Stimulated activated CD4-positive, alpha-beta T cell treated with anti-CD3 and anti-CD28 coated beads, Interleukin-12 subunit alpha, Interleukin-12 subunit beta, amount 100 ng/mL, for 24 hours (primary cell): ENCODE results near the gene SFXN4.
"Not testable (repeated sequence)": the region's sequence is repeated elsewhere in the genome, so short reads cannot be mapped to it uniquely, and the experiment has no call there.

Source experiments
- DNase-seq, 2 experiments: peaks; one replicate each; pipeline ENCODE4 v3.0.0-alpha.2; 2020; ENCODE audit warnings: low read depth in 2 of 2

The SFXN4 gene

DNA sequence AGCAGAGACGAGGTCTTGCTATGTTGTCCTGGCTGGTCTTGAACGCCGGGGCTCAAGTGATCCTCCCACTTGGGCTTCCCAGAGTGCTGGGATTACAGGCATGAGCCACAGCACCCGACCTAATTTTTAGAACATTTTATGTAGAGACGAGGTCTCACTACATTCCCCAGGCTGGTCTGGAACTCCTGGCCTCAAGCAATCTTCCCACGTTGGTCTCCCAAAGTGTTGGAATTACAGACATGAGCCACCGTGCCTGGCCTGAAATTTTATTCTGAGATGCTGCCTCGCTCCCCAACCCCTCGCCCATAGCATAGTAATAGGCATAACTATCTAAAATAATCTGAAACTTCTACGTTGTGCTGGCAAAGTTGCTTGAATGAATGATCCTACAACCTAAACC lies 21.9 kb downstream of the SFXN4 start:
- DNase-seq: no peak

DNA sequence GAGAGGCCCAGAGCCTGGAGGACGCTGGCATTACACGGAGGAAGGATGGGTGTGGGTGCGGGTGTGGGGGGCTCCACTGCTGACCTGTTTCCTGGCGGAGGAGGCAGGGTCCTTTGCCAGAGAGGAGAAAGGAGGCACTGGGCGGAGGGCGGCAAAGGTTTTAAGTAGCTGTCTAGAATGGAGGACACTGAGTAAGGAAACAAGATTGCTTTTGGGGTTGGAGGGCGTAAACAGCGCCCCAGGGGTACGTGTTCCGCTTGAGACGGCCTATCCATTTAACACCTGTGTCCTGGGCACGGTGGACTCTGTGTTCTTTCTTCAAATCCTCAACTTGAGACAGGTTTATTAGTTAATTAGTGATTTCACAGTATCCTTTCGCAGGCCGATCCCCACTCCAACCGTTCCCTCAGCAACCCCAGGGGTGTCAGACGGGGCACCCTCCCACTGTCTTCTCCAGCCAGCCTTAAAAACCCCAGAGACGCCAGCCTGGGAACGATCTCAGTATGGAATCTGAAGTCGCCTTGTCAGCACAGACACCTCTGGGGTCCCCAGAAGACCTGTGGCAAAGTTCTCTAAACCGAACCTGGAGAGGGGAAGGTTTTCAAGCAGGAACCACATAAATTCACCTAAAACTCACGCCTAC lies 24.8 kb downstream of the SFXN4 start:
- DNase-seq: no peak

DNA sequence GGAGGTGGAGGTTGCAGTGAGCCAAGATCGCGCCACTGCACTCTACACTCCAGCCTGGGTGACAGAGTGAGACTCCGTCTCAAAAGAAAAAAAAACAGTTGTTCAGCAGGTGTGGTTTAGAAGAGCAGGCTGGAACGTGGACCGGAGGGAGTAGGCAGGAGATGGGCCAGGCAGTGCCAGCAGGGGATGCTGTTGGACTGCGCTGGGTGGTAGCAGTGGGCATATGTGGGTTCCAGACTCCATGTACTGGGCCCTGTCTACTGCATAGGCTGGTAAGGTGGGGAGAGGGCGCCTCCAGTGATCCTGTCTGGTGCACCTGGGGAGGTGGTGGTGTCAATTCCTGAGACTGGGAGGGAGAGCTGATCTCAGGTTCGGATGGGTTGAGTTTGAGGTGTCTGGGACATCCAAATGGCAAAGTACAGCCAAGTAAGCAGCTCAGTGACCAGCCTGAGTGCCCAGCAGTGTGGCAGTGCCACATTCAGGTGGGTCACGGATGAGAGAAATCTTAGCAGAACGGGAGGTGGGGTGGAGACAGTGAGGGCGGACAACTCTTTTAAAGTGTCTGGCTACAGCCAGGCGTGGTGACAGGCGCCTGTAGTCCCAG lies 25.9 kb downstream of the SFXN4 start:
- DNase-seq: peak in 1 of 2 experiments; percentile 19

DNA sequence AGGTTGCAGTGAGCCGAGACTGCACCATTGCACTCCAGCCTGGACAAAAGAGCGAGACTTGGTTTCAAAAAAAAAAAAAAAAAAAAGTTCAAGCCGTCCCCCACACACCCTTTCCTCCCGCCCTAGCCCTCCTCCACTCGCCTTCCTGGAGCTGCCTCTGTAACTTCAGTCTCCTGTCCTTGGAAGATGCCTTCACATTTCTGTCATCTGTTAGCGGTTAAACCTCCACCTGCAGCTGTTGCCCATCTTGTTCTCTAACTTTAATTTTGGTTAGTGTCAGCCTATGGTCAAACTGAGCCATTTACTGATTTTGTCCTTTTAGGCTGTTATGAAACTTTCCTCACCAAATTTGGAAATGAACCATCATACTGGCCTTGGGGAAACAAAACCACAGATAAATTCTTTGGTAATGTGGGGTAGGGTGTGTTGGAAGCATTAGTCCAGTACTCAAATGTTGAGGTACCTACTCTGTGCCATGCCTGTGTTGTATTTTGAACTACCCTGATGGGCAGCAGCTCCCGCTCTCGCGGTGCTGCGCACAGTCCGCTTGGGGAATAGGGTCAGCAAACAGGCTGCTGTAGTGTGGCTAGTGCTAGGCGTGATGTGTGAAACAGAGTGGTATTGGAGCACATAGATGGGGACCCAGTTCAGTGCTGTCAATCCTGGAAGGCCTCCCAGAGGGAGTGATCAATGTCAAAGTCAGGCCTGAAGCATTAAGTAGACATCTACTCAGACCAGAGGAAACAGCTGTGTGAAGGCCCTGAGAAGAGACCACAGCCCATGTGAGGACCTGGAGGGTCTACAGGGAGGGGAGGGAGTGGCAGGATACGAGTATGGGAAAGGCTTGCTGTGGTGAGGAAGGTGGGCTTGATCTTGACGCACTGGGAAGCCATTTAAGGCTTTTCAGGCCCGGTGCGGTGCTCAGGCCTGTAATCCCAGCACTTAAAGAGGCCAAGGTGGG lies 26.9 kb downstream of the SFXN4 start:
- DNase-seq: no peak

DNA sequence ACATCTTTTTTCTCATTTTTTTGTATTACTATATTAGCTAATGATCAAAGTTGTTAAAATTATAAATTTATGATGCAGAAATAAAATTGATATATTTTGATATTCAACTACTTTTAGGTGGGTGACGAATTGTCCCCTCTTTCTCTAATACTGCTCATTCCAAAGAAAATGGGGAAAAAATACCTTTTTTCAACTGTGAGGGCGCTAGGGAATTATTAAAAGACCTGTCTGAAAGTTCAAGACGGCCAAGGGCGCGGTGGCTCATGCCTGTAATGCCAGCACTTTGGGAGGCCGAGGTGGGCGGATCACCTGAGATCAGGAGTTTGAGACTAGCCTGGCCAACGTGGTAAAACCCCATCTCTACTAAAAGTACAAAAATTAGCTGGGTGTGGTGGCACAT lies 27.6 kb downstream of the SFXN4 start:
- DNase-seq: not testable (repeated sequence)

DNA sequence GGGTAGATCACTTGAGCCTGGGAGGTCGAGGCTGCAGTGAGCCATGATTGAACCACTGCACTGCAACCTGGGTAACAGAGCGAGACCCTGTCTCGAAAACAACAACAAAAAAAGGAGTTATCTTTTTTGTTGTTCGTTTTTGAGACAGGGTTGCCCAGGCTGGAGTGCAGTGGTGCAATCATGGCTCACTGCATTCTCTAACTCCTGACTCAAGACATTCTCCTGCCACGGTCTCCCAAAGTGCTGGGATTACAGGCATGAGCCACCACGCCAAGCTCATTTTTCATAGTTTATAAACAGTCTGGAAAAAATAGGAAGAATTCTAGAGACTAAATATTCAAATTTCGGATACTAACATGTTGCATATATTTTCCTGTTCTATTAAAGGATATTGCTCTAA lies 29.4 kb downstream of the SFXN4 start:
- DNase-seq: no peak

DNA sequence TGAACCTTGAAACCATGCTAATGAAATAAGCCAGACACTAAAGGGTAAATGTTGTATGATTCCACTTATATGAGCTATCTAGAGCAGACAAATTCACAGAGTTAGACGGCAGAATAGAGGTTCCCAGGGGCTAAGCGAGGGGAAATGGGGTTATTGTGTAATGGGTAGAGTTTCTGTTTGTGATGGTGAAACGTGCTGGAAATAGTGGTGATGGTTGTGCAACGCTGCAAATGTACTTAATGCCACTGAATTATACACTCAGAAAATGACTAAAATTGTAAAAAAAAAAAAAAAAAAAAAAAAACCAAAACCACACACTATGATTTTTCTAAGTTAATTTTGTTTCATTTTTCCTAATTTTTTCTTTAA lies 30.0 kb downstream of the SFXN4 start:
- DNase-seq: no peak

DNA sequence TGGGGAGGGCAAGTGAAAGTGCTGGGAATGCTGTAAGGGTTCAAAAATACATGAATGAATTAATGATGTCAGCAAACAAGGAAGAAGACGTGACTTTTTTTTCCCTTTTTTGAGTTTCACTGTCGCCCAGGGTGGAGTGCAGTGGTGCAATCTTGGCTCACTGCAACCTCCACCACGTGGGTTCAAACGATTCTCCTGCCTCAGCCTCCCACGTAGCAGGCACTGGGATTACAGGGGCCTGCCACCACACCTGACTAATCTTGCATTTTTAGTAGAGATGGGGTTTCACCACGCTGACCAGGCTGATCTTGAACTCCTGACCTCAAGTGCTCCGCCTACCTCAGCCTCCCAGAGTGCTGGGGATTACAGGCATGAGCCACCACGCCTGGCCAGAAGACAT lies 31.6 kb downstream of the SFXN4 start:
- DNase-seq: peak in 1 of 2 experiments; percentile 26

DNA sequence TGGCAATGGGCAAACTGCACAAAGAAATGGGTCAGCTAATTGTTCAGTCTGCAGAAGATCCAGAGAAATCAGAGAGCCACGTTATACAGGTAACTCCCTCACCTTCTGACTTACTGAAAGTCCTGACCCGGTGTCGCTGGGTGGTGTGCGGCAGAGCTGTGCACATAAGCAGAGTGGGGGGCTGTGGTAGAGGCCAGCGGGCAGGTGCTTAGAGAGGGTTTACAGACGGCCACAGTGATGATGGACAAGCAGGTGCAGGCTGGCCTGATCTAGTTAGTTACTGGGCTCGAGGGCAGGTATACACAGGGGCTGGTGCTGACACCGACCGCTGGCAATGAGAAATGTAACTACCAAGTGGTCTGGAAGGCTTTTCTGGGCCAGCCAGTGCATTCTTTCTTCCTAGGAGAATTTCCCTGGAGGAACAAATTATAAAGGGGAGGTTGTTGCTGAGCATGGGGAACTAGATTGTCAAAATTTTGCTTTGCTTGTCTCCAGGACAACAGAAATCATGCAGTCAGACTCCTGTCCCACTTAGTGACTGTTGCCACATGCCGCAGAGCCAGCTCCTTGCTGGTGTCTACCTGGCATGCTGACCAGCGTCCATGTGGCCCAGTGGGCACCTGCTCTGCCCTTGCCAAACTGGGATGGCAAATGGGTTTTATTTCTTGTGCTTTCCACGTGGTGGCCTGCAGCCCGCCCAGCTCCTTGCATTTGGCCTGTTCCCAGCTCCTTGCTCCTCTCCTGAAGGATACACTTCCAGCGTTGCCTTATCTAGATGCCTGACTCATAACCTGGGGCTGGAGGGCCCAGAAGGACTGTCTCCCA lies 32.8 kb downstream of the SFXN4 start:
- no peak for DNase-seq

DNA sequence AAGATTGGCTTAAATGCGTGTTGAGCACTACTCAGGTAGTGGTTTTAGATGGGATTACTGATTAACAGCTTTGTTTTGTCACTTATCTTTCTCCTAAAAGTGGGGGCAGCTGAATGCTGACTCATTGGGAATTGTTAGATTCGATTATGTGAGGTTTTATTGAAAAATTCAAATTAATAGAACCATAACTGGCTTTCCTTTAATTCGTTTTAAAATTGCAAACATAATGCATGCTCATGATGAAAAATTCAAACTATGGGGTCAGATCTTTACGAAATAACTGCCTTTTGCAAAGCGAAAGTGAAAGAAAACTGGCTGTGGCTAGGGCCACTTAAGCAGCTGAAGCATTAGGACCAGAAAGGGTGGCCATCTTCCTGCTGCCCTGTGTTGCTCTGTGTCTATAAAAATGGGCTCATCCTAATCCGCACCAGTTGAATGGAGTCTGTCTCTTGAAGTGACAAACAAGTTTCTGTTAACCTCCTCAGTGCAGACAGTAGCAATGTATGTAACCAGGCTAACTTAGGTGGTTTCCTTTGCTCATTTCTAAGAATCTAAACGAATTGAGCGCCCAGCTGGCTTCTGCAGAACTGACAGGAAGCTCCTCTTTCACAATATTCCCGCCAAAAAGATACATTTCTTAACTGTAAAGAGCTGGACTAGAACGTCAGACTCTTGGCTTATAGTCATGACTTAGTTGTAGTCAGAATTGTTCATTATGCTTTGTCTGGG lies 33.8 kb downstream of the SFXN4 start:
- DNase-seq: no peak

DNA sequence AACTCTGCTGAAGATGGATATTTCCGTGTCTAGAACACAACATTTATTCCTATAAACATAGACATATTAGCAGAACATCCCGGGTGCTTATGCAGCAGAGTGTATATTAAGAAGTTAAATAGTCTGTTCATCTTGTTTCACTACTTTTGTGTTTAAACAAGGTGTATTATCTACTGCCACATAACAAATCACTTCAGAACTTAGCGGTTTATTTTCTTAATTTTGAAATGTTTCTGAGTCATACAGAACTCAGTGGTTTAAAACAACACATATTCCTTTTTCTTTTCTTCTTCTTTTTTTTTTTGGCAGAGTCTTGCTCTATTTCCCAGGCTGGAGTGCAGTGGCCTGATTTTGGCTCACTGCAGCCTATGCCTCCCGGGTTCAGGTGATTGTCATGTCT lies 35.8 kb downstream of the SFXN4 start:
- no peak for DNase-seq

DNA sequence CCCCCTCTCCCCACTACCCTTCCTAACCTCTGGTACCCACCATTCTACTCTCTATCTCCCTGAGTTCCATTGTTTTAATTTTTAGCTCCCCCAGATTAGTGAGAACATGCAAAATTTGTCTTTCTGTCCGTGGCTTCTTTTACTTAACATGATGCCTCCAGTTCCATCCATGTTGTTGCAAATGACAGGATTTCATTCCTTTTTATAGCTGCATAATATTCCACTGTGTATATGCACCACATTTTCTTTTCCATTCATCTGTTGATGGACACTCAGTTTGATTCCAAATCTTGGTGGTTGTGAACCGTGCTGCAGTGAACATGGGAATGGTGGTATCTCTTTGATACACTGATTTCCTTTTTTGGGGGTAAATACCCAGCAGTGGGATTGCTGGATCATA lies 39.6 kb downstream of the SFXN4 start:
- no peak for DNase-seq

DNA sequence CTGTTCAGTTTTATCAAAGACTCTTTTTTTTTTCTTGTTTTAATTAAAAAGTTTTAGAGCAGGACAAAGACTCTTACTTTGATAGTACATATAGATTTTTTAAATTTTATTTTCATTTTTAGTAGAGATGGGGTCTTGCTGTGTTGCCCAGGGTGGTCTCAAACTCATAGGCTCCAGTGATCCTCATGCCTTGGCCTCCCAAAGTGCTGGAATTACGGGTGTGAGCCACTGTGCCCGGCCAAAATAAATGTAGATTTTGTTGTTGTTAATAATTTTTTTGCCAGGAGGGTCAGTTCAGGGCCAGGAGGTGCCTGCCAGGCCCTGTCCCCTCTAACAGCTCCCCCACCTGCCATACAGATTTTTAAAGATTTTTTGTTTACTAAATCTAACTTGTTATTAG lies 44.6 kb downstream of the SFXN4 start:
- no peak for DNase-seq

DNA sequence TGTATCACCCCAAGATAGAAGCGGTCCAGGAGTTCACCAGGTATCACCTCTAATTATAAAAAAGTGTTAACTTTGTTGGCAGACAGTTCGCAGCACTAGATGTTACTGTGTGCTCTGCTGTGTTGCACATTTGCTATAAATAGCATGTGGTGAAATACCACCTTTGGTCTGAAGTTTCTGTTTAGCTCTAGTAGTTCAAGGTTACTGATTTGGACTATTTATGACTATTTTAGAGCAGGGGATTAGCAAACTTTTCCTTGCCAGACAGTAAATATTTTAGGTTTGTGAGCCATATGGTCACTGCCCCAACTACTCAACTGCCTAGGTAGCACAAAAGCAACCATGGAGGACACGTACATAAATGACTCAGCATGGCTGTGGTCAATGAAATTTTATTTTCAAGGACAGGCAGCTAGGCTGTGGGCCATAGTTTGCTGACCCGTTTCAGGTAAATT lies 45.1 kb downstream of the SFXN4 start:
- DNase-seq: no peak

DNA sequence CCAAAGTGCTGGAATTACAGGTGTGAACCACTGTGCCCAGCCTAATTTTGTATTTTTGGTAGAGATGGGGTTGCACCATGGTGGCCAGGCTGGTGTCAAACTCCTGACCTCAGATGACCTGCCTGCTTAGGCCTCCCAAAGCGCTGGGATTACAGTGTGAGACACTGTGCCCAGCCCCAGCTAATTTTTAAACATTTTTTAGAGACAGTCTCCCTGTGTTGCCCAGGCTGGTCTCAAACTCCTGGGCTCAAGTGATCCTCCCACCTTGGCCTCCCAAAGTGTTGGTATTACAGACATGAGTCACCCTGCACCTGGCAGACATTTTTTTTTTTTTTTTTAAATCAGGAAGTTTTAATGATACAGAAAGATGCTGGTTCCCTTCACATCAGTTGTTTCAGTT lies 46.1 kb downstream of the SFXN4 start:
- no peak for DNase-seq

DNA sequence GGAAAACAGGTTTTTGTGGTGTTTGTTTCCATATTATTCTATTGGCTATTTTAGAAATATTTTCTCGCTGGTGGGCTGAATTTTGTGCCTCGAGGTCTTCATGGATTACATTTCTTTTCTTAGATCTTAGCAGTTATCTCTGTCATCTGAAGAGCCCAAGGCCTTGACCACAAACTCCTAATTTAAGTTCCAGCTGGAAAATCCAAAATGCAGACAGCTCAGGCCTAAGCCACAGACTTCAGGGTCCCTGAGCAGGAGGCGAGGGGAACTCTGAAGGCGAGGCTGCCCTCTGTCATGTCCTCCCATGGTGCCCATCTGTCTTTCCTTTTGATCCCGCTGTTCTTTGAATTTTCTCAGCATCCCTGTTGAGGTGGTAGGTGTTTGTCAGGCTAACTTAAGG lies 47.3 kb downstream of the SFXN4 start:
- DNase-seq: no peak

DNA sequence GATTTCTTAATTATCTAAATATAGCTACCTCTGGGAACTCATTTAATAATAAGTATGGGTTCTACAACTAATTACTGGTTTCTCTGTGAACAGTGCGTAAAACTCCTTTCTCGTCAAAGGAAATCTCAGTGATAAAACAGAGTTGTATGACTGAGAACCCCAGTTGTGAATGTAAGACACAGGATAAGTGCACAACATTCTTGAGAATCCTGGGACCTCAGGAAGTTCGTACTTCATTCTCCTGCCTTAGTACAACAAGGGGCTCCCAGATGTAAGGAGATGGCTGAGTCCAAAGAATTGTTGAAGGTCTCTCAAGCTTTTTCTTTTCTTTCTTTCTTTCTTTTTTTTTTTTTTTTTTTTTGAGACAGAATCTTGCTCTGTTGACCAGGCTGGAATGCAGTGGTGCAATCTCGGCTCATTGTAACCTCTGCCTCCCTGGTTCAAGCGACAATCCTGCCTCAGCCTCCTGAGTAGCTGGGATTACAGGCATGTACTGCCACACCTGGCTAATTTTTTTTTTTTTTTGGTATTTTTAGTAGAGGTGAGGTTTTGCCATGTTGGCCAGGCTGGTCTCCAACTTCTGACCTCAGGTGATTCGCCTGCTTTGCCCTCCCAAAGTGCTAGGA lies 49.1 kb downstream of the SFXN4 start:
- no peak for DNase-seq

DNA sequence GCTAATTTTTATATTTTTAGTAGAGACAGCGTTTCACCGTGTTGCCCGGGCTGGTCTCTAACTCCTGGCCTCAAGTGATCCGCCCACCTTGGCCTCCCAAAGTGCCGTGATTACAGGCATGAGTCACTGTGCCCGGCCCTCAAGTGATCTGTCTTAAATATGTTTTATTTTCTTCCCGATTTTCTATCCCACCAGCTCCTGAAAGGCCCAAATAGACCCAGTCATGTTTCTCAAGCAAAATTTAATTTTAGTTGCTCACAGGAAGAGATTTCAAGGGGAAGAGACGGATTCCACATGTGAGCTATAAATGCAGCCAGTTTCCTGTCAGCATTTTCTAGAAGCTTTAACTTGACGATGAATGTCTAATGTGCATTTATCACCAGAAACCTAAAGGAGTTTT lies 49.6 kb downstream of the SFXN4 start:
- no peak for DNase-seq

DNA sequence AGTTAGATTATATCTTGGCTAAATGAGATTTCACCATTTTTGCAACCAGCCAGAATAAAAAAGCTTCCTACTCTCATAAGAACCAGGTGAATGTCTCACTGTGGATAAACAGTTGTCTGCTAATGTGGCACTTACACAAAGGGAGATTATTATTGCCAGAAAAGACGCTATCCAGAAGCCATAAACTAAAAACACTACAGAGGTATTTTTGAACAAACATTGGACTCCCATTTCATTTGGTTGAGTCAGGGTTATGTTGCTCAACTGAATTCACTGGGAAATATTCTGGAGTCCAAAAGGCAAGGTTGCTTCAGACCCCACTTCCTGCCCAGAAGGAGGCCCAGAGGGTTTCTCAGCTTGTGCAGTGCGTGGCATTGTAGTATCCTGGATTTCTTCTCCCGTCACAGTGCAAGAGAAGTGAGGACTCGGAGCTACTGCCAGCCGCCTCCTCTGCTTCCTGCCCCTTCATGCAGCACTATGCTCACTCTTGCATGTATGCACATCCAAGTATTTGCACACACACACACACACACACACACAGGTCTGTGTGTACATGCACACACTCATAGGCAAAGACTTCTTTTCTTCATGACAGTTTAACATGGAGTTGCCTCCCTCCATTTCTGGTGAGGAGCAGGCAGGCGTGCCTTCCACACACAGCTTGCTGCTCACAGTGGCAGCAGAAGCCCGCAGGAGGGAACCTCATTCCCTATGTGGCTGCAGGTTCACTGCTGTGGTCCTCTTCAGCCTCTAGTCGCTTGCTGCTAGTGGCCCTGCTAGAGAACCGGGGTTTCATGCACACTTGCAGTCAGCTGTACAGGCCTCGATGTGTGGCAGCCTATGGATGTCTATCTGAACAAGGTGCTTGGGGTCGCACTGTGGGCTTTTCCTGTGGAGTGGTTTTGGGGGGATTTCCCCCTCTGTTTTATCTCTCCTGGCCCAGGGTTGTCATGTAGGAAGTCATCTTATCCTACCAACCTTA lies 51.5 kb downstream of the SFXN4 start:
- DNase-seq: no peak

DNA sequence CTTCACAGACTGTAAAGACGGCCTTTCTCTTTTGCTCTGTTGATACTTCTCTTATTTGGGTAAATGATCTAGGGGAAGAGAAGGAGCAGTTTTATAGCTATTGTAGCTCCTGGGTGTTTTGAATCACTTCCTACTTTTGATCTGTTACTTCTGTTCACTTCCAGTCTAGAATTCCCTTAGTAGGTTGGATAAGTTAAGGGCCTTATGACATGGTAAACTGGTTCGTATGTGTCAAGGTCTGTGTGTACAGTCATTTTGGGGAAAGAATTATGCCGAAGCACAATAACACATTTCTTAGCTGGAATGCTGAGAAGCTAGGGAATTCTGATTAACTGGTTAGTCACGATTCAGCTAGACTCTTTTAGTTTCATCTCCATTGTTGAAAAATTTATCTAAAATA lies 53.5 kb downstream of the SFXN4 start:
- DNase-seq: no peak
